NCI-H510A treated with DMSO at 0.1 percent for 48 hours (cell line): Measurements from ENCODE around the gene ANKRD12.
"Not testable (repeated sequence)": the region's sequence is repeated elsewhere in the genome, so short reads cannot be mapped to it uniquely, and the experiment has no call there.

Source experiments
- DNase-seq: peaks from one replicate; lab custom pipeline; 2025; lab: John Stamatoyannopoulos, UW

Gene ANKRD12

GRCh38 chr18:9136315-9137155, at the start of gene ANKRD12:
Gene ANKRD12, plus strand, starts transcription at chr18:9136781. Its CDS starts 45,652 bp downstream, at chr18:9182433.
- peak; percentile 94 for DNase-seq

DNA sequence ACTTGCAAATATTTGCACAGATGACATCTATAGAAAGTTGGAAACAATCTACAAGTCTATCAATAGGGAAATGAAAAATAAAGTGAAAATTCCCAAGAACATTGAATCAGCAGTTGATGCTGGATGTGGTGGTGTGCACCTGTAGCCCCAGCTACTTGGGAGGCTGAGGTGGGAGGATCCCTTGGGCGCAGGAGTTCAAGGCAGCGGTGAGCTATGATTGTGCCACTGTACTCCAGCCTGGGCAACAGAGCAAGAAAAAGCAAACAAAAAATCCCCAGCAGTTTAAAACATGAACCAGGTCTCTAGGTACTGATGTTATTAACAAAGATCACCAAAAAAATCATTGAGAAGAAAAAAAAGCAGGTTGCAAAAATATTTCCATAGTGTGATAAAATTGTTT, 49.4 kb upstream of the ANKRD12 start:
- no peak for DNase-seq

GRCh38 chr18:9088252-9088651, 48.3 kb upstream of the ANKRD12 start:
- no peak for DNase-seq

GRCh38 chr18:9088727-9089126, 47.9 kb upstream of the ANKRD12 start:
- DNase-seq, result not testable (repeated sequence)

GRCh38 chr18:9090578-9090977, 46.0 kb upstream of the ANKRD12 start:
- DNase-seq, result no peak

DNA sequence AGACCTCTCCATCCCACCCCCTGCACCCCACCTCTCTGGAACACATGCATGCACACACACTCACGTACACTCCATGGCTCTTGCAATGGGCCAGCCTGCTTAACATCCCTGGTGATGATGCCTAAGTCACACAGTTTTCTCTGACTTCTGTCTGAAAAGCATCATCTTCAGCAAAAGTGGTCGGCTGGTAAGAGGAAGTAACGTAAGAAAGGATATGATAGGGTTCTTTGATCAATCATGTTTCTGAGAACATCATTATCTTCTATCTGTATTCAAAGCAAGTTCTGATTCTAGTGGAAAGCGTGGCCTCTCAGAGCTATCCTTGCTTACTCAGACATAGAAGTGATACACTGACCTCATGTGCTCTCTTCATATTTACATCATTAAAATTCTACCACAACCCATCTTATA, 45.5 kb upstream of the ANKRD12 start:
- DNase-seq, result no peak

DNA sequence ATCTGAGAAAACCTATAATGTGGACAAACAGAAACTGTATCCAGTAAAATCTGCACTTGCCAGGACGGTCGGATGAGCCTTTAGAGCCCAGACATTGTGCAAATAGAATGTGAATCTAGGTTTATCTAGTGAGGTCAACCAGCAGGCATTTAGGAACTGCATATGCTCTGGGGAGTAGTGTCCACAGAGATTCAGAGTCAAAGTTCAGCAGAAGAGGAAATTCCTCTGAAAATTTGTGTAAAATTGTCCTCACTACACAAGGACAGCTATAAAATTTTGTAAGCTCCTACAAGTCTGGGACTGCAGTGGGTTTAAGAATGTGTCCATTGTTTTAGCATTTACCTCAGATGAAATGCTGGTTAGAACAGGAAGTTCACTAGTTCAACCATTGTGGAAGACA, 43.9 kb upstream of the ANKRD12 start:
- no peak for DNase-seq

DNA sequence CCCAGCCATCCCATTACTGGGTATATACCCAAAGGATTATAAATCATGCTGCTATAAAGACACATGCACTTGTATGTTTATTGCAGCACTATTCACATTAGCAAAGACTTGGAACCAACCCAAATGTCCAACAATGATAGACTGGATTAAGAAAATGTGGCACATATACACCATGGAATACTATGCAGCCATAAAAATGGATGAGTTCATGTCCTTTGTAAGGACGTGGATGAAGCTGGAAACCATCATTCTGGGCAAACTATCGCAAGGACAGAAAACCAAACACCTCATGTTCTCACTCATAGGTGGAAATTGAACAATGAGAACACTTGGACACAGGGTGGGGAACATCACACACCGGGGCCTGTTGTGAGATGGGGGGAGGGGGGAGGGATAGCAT, 43.5 kb upstream of the ANKRD12 start:
- not testable (repeated sequence) for DNase-seq

DNA sequence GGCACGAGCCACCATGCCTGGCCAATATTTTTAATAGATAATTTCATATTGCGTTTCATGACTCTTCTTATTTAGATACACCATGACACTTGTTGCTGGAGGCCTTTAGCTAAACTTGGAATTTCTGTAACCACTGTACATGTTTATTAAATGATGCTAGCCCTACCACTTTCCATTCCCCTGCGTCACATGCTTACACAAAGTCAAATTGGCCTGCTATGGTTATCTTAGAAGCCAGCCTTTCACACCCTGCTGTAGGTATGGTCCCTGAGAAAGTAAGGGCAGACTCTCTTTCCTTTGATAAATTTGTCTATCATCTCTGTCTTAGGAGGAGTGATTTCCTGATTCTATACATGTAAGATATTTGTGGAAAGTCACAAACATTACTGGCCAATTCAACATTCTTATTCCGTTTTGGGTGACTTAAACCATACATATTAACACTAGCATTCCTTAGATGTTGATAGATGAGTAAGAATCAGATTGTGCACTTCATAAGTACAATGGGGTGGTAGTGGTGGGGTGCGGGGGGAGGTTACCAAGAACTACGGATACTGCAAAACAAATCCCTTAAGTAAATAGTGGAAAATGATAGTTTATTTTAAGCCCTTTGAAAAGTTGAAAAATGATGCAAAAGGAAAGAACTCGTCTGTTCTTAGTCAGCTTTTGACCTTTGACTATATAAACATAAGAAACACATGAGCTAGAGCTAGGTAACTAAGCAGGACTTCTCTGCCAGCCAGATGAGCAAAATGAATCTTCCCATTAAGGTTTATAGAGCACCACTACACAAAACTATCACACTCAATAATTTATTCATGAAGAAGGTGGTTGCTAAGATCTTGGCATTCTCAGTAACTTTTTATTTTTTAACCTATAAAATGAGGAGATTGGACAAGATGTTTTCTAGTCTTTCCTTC, 42.0 kb upstream of the ANKRD12 start:
- DNase-seq, result no peak

GRCh38 chr18:9095297-9096006, 41.1 kb upstream of the ANKRD12 start:
- no peak for DNase-seq

- DNase-seq, result no peak
Measured at GRCh38 chr18:9096007-9096371, 40.6 kb upstream of the ANKRD12 start.

- DNase-seq, result no peak
Measured at GRCh38 chr18:9096685-9097084, 39.9 kb upstream of the ANKRD12 start.

- no peak for DNase-seq
Measured at GRCh38 chr18:9097349-9097748, 39.2 kb upstream of the ANKRD12 start.

- DNase-seq, result no peak
Measured at GRCh38 chr18:9100796-9101195, 35.8 kb upstream of the ANKRD12 start.

DNA sequence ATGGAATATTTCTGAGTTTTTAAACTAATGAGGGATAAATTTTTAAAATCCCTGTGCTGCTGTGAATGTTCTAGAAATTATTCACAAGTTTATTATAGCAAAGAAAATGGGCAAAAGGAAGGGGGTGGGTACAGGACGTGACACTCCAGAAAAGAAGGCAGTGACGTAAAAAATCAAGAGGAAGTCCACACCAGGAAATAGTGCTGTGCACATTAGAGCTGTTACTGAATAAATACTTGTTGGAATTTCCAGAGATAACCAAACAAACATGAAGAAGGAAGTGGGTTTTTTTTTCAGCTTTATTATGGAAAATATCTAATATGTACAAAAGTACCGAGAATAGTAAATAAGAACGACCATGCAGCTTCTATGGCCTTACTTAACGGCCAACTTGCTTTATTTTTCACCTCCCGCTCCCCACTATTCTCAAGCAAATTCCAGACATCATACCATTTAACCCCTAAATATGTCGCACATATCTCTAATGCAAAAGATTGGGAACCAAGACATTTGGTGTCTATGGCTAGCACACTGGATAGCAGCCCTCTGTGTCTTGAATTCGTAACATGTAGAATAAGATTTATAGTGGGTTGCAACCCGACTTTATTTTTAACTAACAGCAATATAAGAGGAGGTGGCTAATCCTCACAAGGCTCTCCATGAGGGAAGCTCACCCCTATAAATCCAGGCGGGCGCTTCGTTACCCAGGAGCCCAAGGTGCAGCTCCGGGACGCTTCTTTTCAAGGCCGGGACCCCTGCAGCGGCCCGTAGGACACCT, 34.7 kb upstream of the ANKRD12 start:
- peak; percentile 75 for DNase-seq

DNA sequence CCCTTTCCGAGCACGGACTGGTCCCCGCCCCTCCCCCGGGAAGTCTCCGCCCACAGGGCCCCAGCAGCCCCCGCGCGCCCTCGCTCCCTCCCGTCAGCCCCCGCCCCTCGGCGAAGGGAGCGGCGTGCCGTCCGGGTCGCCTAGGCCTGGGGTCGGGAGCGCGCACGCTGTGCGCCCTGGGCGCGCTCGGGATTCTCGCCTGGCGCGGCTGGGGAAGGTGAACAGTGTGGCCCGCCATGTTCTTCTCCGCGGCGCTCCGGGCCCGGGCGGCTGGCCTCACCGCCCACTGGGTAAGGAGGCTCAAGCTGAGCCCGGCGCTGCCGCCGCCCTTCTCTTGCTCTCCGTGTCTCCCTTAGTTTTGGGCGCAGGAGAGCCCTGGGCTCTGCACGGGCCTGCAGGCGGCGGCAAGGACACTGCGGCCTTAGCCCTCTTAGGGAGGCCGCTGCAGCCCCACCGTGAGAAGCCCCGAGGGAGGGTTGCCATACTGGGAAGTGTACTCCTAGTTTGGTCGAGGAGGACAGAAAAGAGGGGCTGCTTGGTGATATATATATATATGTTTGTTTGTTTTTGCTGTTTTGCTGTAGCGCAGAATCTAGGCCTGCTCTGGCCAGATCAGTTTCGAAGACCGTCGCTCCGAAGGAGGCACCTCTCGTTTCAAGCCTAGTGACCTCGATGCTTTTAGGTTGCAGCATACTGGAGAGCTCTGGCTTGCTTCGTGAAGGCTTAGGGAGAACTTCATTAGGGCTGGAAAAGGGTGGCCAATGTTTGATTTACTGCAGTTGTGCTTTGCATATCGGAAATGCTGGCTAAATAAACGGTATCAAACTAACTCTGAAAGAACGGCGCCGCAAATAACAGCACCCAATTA, 33.8 kb upstream of the ANKRD12 start, which contains the start of gene NDUFV2:
NDUFV2 (plus strand) TSS at position 192 of the 868 bp plus-strand sequence; CDS start at position 237, 45 bp downstream.
- DNase-seq, result peak; percentile 94

GRCh38 chr18:9103376-9103873, 33.2 kb upstream of the ANKRD12 start:
- peak; percentile 43 for DNase-seq

- no peak for DNase-seq
Measured at GRCh38 chr18:9104244-9104901, 32.2 kb upstream of the ANKRD12 start.

DNA sequence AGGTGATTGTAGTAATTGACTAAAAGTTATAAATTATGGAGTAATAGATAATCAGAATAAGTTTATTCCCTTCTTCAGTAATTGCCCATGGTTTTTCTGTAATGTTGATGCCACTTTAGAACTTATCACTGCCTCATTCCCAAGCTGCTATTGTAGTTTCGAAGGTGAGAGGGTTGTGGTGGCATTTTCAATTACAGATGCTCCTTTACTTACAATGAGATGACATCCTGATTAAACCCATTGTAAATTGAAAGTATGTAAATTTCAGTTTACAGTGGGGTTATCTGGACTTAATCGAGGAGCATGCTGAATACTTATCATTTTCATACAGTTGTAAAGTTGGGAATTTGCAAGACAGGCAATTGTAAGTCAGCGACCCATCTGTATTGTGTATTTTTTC, 31.2 kb upstream of the ANKRD12 start:
- no peak for DNase-seq

DNA sequence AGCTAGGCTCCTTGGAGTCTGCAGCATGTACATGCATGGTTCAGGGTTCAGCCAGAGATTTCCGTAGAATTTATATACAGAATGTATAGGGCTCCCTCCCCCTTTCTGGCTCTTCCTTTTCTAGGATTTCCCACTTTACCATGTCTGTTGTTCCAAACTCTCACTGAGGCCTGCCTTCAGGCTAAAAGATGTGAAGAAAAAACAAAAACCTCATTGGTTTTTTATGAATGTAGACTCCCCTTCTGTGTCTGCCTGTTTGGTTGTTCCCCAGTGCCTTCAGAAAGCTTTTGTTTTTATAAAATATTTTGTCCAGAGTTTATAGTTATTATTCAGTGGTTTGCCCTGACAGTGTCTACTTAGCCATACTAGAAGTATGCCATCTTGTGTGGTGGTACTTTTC, 30.5 kb upstream of the ANKRD12 start:
- DNase-seq, result no peak
